ENCODE results near the gene BCO1. TPM values are rescaled to one million over a fixed set of nuclear protein-coding genes. Genes with fewer than 3 reads are reported as not detected.

Gene BCO1
- total and polyA plus RNA-seq, 7 donors = 0.83 to 6.2 (median 3.0) TPM; not detected in 1

DNA sequence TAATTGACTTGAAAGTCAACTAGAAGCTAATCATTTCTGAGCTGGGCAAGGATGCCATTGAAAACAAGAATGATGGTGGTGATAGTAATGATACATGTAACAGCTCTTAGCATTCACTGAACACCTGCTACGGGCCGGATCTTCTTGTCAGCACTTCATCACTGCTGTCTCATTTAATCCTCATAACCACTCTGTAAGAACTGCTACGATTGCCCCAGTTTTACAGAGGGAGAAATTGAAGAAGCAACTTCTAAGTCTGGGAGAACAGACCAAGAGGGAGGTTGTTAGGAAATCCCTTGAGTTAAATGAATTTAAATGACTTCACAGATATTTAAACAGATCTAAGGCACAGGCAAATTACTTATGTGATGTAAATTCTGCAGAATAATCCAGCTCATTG lies 69.3 kb downstream of the BCO1 start:
- no peaks in the 10 kb centered on the region for H3K27me3 ChIP-seq
- peaks cover 0 to 3% (median under 1%) of the 10 kb centered on the region in 4 donors for H3K4me1 ChIP-seq
- 91 to 92% methylated on average over 3 of the region's 3 CpGs for WGBS, 2 donors
- no peak for DNase-seq
- no peak overlapping the region for H3K27ac ChIP-seq
- intact Hi-C loops (cut with DNase I) = no loop called here
- no peaks in the 10 kb centered on the region for H3K9me3 ChIP-seq
- TF ChIP-seq EP300 (IDR thresholded peaks at IDR 0.05) = no peak
- TF ChIP-seq, protein P1, sequence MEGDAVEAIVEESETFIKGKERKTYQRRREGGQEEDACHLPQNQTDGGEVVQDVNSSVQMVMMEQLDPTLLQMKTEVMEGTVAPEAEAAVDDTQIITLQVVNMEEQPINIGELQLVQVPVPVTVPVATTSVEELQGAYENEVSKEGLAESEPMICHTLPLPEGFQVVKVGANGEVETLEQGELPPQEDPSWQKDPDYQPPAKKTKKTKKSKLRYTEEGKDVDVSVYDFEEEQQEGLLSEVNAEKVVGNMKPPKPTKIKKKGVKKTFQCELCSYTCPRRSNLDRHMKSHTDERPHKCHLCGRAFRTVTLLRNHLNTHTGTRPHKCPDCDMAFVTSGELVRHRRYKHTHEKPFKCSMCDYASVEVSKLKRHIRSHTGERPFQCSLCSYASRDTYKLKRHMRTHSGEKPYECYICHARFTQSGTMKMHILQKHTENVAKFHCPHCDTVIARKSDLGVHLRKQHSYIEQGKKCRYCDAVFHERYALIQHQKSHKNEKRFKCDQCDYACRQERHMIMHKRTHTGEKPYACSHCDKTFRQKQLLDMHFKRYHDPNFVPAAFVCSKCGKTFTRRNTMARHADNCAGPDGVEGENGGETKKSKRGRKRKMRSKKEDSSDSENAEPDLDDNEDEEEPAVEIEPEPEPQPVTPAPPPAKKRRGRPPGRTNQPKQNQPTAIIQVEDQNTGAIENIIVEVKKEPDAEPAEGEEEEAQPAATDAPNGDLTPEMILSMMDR (IDR thresholded peaks at IDR 0.05) = no peak
- TF ChIP-seq POLR2AphosphoS5 (IDR thresholded peaks at IDR 0.05) = no peak
- H3K36me3 ChIP-seq = no peaks in the 10 kb centered on the region
- H3K4me3 ChIP-seq = no peak overlapping the region

DNA sequence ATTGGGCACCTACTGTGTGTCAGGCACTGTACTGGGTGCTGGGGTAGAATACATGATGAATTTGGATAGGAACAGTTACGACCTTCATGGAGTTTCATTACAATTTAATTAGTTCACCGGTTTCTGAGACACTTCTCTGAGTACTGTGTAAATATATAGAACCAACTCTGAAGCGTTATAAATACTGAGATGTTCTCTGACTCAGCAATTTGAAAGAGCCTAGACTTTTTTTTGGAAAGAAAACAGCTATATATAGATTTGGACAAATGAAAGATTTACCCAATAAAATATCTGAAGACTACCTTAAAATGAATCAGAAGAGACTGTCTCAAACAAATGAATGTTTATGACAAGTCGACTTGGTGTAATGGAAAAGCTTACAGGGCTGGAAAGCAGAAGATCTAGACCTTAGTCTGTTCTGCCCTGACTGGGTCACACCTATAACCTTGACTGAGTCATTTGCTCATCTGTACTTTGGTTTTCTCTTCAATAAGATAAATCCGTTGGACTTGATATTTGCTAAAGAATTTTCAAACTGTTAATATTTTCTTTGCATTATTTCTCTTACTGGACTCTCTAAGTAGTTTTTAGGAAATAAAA lies 71.7 kb downstream of the BCO1 start:
- Histone ChIP-seq H3K9me3 (no peaks in the 10 kb centered on the region), H3K27ac (no peak overlapping the region), H3K4me1 (peaks cover 0 to 18% (median 13%) of the 10 kb centered on the region in 4 donors), H3K27me3 (no peaks in the 10 kb centered on the region), H3K4me3 (no peak overlapping the region), H3K36me3 (no peaks in the 10 kb centered on the region)
- WGBS, 2 donors = 63 to 76% methylated on average over 5 of the region's 5 CpGs
- DNase-seq = no peak
- intact Hi-C loops (cut with DNase I) = loop anchor here (5.0 kb wide), 1 partner anchor 103 kb away; no protein-coding TSS in a partner anchor
- no peak for TF ChIP-seq POLR2A (IDR thresholded peaks at IDR 0.05)
- TF ChIP-seq, protein P1 (IDR thresholded peaks at IDR 0.05) = no peak
- TF ChIP-seq EP300 (IDR thresholded peaks at IDR 0.05) = no peak
- TF ChIP-seq POLR2AphosphoS5 (IDR thresholded peaks at IDR 0.05) = no peak

DNA sequence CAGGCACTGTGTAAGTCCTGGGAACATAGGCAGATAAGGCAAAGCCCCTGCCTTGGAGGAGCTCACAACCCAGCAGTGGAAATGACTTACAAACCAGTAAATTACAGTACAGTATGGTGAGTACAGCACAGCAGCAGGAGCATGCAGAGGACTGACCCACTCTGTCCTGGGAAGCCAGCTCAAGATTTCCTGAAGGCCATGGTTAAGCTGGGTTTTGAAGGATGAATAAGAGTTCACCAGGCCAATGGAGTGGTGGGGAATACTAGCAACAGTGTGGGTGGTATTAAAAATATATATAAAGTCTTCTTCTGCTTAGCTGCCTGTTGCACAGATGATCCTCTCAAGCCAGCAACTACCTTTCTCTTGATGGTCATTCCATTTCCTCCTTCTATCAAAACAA lies 73.3 kb downstream of the BCO1 start:
- intact Hi-C loops (cut with DNase I) = loop anchor here (5.0 kb wide), 1 partner anchor 104 kb away; no protein-coding TSS in a partner anchor
- Histone ChIP-seq H3K9me3 (no peaks in the 10 kb centered on the region), H3K27me3 (no peaks in the 10 kb centered on the region), H3K4me3 (no peak overlapping the region), H3K36me3 (no peaks in the 10 kb centered on the region), H3K27ac (no peak overlapping the region), H3K4me1 (peaks cover 0 to 28% (median 23%) of the 10 kb centered on the region in 4 donors)
- no peak for TF ChIP-seq POLR2AphosphoS5 (IDR thresholded peaks at IDR 0.05)
- TF ChIP-seq, protein P1 (IDR thresholded peaks at IDR 0.05) = no peak
- no peak for TF ChIP-seq POLR2A (IDR thresholded peaks at IDR 0.05)
- TF ChIP-seq EP300 (IDR thresholded peaks at IDR 0.05) = no peak
- DNase-seq = no peak

DNA sequence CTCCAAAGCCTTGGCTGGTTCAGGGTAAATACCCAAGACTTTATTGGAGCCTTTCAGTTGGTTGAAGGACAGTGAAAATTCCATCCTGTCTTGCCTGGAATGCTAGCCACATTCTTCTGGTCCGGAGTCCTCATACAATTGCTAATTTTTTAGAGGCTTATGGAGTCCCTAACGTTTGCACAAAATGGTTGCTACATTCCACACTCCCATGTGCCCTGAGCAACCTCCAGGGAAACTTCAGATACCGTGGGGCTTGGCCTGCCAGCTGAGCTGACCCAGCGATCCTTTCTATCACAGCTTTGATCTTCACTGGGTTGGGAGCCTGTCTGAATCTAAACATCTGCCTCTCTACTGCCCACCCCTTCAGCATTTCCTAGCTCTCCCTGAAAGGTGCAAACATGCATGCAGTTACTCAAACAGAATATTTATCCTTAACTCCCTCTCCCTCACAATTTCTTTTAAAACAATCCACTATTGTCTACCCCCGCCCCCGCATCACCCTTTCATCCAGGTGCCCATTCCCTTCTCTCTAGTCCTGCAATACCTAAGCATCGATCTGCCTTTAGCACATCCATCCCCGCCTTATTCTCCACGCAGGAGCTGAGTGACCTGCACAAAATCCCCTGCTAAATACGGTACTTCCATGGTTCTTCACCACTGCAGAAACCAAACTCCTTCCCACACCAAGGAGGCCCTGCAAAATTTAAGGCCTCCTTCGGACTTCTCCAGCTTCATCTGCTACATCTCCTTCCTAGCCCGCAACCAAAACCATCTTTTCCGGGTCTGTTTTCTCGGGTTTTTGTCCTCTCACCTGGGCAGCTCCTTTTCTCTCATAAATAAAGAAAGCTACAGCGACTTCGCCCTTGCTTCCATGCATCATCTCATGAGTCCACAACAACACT lies 75.5 kb downstream of the BCO1 start:
- 4 to 6% methylated on average over 16 of the region's 16 CpGs for WGBS, 2 donors
- no peaks in the 10 kb centered on the region for H3K36me3 ChIP-seq
- TF ChIP-seq EP300 (IDR thresholded peaks at IDR 0.05) (no peak), POLR2A (IDR thresholded peaks at IDR 0.05) (no peak), POLR2AphosphoS5 (IDR thresholded peaks at IDR 0.05) (no peak)
- TF ChIP-seq, protein P1 (IDR thresholded peaks at IDR 0.05) = no peak
- H3K27me3 ChIP-seq = no peaks in the 10 kb centered on the region
- H3K27ac ChIP-seq = peak overlapping the region; percentile 93 to 96 (median 95)
- H3K9me3 ChIP-seq = no peaks in the 10 kb centered on the region
- no peak for DNase-seq
- intact Hi-C loops (cut with DNase I) = loop anchor here (2.0 to 5.0 kb wide), 3 partner anchors 49 to 107 kb away; no protein-coding TSS in a partner anchor
- H3K4me1 ChIP-seq = peaks cover 0 to 50% (median 41%) of the 10 kb centered on the region in 4 donors
- H3K4me3 ChIP-seq = peak overlapping the region; percentile 49 to 95 (median 88)

Measured in sigmoid colon (tissue), 7 donors.